K562 (cell line): ENCODE measurements around the gene SPATA32.

Experiments
- EZH2 ChIP-seq: IDR thresholded peaks from 2 replicates; pipeline ENCODE4 v1.6.1; 2012; ENCODE audit warnings: low read depth, mild to moderate bottlenecking, inconsistent platforms, low read length, borderline replicate concordance
- MAFF ChIP-seq: IDR thresholded peaks from 2 replicates; pipeline ENCODE4 v1.6.1; 2012; ENCODE audit warnings: low read length, improper control_type of control experiment
- PTRF ChIP-seq: fragments of 450-650 bp; IDR thresholded peaks from 2 replicates; pipeline ENCODE4 v1.6.1; 2016; ENCODE audit warnings: mild to moderate bottlenecking, missing genetic modification characterization, missing compliant biosample characterization
- TCF7 ChIP-seq: sonication (generic); IDR thresholded peaks from 2 replicates; pipeline ENCODE4 v1.6.1; 2016; ENCODE audit warnings: antibody characterized with exemption, borderline replicate concordance
- ZC3H11A ChIP-seq: IDR thresholded peaks from 2 replicates; pipeline ENCODE4 v1.6.1; 2012; ENCODE audit warnings: low read depth, low read length, improper control_type of control experiment
- TF ChIP-seq, protein P1 (sequence below): fragments of 250-450 bp; sonication (Bioruptor Pico); IDR thresholded peaks from 2 replicates; pipeline ENCODE4 v1.5.0; 2021
- TF ChIP-seq, protein P2 (sequence below), 2 experiments: IDR thresholded peaks; 2 replicates each; pipeline ENCODE4 v1.6.1; 2011; ENCODE audit warnings: borderline replicate concordance in 1 of 2, control low read depth in 1 of 2, low read depth in 1 of 2, low read length in 1 of 2, mild to moderate bottlenecking in 1 of 2, mixed read lengths in 1 of 2, moderate library complexity in 1 of 2; ENCODE audit not compliant: insufficient read depth in 1 of 2, insufficient read length in 1 of 2, poor library complexity in 1 of 2, severe bottlenecking in 1 of 2; ENCODE audit errors: extremely low read depth in 1 of 2

DNA sequence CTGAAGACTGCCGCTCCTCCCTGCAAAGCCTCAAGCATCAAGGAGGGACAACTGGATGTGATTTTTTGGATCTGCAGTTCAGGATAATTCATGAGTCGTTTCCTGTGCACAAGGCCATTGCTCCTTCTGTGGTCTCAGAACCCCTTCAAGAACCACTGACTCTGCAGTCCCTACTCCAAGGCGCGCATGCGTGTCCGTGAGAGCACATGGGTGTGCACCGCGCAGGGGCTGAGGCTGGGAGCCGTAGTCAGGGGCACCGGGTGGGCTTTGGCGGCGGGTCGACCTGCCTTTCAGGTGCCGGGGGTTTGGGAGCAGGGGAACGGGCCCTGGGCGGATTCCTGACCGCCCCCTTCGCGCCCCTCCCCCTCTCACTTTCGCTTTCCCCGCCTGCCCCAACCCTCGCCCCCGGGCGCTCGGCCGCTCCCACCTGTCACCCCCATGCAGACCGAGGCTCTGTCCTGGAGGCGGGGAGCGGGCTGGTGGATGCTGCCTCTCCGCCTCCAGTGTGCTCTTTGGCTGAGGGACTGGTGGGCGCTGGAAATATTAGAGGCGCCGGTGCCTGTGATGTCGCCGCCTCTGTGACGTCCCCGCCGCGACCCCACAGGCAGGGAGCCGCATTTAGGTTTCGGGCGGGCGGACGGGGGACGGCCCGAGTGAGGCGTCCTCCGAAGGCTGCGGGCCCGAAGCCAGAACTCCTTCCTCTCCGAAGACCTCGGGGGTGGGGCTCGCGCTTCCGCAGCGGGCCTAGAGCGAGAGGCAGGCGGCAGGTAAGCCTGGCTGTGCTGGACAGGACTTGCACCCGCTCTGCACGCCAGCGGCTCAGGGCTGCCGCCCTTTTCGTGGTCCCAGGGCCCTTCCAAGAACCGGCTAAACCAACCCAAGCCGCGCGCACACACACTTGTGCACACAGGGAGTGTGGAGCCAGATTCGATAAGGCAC lies at the start of gene SPATA32:
- TF ChIP-seq PTRF (tag) (no peak), MAFF (no peak), ZC3H11A (no peak), TCF7 (no peak), EZH2 (no peak)
- TF ChIP-seq, protein P1, sequence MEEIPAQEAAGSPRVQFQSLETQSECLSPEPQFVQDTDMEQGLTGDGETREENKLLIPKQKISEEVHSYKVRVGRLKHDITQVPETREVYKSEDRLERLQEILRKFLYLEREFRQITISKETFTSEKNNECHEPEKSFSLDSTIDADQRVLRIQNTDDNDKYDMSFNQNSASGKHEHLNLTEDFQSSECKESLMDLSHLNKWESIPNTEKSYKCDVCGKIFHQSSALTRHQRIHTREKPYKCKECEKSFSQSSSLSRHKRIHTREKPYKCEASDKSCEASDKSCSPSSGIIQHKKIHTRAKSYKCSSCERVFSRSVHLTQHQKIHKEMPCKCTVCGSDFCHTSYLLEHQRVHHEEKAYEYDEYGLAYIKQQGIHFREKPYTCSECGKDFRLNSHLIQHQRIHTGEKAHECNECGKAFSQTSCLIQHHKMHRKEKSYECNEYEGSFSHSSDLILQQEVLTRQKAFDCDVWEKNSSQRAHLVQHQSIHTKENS (CRISPR knock-in tag) = no peak
- TF ChIP-seq, protein P2, sequence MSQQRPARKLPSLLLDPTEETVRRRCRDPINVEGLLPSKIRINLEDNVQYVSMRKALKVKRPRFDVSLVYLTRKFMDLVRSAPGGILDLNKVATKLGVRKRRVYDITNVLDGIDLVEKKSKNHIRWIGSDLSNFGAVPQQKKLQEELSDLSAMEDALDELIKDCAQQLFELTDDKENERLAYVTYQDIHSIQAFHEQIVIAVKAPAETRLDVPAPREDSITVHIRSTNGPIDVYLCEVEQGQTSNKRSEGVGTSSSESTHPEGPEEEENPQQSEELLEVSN (IDR thresholded peaks at IDR 0.05; ENCODE audit: borderline replicate concordance in 1 of 2, extremely low read depth in 1 of 2, insufficient read depth in 1 of 2, insufficient read length in 1 of 2, low read depth in 1 of 2, low read length in 1 of 2, poor library complexity in 1 of 2, severe bottlenecking in 1 of 2) = no peak
